HG03097 (cell line): ENCODE results near the gene PDE4B.

ENCODE experiments used
- ATAC-seq: cut with Tn5 transposase; IDR thresholded peaks from one replicate; pipeline ENCODE4 v1.9.1; 2021; ENCODE audit not compliant: unreplicated experiment, low FRiP score

PDE4B gene

GRCh38 chr1:66325594-66326380, 533.1 kb downstream of the PDE4B start:
- ATAC-seq: no peak

DNA sequence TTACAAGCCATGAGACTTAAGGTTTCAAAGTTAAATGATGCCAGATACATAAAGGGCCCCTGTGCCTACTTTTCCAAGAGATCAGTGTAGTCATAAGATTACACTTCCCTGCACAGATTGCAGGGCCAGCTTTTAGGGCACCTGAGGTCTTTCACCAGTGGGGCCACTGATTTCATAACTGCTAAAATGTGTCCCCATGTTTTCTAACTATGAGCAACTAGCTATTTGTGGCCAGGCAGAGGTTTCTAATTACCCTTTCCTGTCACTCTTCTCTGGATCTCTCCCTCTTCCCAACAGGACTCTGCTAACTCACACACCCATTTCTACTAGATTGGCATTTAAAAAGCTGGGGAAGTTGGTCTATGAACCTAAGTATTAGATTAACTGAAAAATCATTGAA, 534.2 kb downstream of the PDE4B start:
- ATAC-seq: no peak

DNA sequence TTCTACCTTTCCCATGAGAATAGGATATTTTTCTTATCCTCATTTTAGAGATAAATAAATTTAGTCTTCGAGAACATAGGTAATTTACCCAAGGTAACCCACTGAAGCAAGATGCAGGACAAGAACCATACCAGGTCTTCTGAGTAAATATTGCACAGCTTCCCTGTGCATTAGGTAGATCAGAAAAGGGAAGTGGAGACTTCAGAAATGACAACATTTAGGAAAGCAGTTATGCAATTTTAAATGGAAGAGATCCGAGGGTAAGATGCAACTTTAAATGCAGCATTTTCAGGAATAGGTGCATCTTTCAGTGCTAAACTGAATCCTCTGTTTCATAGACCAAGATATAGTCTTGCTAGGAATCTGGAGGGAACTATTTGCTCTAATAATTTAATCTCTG, 534.9 kb downstream of the PDE4B start:
- ATAC-seq: no peak

- no peak for ATAC-seq
Observed at GRCh38 chr1:66328896-66329295, 536.2 kb downstream of the PDE4B start.

GRCh38 chr1:66330722-66331141, 538.0 kb downstream of the PDE4B start:
- ATAC-seq: no peak

GRCh38 chr1:66331658-66332547, 539.2 kb downstream of the PDE4B start:
- ATAC-seq: no peak

- no peak for ATAC-seq
Observed at GRCh38 chr1:66332548-66332901, 539.8 kb downstream of the PDE4B start.

DNA sequence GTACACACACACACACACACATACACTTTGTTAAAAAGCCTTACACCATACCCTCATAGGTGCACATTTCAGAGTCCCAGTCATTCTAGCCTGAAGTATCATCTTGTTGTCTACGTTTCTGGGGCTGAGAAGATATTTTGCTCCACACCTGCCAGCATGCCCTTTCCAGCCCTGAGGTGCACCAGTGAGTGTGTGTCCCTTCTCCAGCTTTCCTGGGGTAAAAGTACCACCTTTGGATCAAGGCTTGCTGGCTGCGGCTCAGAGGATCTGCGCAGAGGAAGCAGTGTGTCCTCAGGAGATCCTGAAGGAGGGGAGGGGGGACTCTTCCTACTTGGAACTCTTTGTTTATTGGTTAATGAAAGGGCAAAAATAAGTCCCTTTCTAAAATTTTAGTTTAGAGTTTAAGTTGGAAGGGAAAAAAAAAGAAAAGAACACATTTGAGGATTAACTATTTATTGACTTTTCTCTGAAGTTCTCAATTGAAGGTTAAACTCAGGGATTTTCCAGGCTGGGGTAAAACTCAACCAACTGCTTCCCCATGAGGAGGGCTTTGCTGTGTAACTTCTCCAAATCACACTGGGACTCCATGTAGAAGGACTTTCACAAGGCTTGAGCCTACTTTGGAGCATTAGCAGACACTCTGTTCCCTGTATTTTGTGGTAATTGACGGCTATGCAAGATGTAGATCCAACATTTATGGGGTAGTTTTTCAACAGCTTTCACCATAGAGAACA, 540.9 kb downstream of the PDE4B start:
- ATAC-seq: no peak

DNA sequence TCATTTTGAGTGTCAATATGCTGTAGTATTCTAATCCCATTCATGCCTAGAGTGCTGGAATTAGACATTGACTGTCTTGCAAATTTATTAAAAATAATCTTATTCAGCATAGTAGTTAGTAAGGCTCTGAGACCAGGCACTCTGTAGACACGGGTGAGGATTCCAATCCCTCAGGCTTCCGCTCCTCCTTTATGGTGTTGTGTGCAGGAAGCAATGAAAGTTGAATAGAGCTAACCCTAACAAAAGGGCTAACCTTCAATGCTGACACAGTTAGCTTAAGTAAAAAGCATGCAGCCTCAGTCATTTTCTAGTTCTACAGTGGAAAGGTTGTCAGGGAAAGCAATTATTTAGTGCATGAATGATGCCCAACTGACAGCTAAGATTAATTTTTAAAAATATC, 541.6 kb downstream of the PDE4B start:
- no peak for ATAC-seq

GRCh38 chr1:66335125-66335524, 542.4 kb downstream of the PDE4B start:
- ATAC-seq: no peak

GRCh38 chr1:66335859-66336640, 543.4 kb downstream of the PDE4B start:
- ATAC-seq: peak; percentile 86

GRCh38 chr1:66336641-66336990, 543.9 kb downstream of the PDE4B start:
- ATAC-seq: no peak

GRCh38 chr1:66337249-66337648, 544.6 kb downstream of the PDE4B start:
- ATAC-seq: no peak

- ATAC-seq: no peak
Observed at GRCh38 chr1:66339944-66340343, 547.2 kb downstream of the PDE4B start.

DNA sequence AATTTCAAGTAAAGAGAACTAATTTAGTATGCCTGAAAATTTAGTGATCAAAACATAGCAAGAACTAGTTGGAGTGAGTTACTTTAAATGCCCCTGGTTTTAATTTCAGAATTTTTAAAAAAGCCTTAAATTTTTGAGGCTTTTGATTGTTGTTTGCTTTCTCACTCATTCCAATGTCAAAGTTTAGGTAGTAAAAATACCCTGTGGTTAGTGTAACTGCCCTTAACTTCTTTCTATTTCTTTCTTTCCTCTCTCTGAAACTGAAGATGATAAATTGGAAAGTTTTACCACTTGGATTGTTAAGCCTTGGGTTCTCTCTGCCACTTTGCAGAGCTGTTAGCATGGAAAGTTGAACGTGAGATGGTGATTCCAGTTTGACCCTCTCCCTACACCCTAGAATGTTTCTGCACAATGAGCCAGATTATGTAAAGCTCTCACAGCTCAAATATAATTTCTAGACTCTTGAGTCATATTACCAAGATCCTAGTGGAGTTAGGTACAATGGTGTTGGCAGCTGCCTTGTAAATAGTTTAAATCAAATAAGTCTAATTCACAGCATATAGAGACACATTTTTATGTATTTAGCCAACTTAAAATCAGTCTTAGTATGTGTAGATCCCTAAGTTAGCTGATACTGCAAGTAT, 548.9 kb downstream of the PDE4B start:
- no peak for ATAC-seq

GRCh38 chr1:66342707-66343106, 550.0 kb downstream of the PDE4B start:
- ATAC-seq: no peak

DNA sequence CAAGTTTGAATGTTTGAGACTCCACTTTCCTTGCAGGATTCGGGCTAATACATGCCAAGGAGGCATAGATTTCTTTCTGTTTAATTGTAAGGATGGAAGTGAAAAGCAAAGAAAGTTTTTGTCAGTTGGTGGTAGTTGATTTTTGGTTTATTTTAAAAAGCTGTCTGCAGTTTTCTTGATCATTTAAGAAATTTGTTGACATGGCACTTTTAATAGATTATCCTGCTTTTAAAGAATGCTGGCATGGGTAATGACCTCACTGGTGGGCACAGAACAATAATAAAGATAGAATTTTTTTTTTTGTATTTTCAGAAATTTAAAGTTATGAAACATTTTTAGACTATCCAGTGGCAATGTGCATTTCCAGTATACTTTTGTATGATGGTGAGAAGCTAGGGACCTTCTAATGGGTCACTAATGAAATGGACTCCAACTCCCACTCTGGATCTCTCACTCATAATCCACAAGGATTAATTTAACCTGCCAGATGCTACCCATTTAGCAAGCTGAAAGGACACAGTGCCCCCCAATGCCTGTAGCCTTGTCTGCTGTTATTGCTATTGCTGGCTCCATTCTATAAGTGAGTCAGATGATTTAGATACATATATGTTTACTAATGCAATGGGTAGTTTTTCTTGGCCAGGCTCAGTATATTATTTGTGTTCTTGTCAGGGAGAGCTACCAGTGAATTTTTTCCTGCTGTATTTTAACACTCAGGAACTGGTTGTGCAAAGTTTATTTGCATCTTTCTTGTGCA, 551.1 kb downstream of the PDE4B start:
- ATAC-seq: no peak

- no peak for ATAC-seq
Observed at GRCh38 chr1:66346057-66346795, 553.5 kb downstream of the PDE4B start.

- ATAC-seq: no peak
Observed at GRCh38 chr1:66346873-66347272, 554.2 kb downstream of the PDE4B start.
